K562 (cell line): Measurements from ENCODE around the gene EVI5.

Source experiments
- ARNT ChIP-seq, 2 experiments: fragments of 450-650 bp; IDR thresholded peaks; 2 replicates each; pipeline ENCODE4 v1.6.1; 2016; ENCODE audit warnings: mild to moderate bottlenecking in 1 of 2
- BHLHE40 ChIP-seq: IDR thresholded peaks from 2 replicates; pipeline ENCODE4 v1.6.1; 2011; ENCODE audit warnings: low read length, improper control_type of control experiment
- CBFB ChIP-seq: sonication (generic); formaldehyde crosslinking; IDR thresholded peaks from 2 replicates; pipeline ENCODE4 v1.4.0; 2020; ENCODE audit warnings: mild to moderate bottlenecking, missing genetic modification reagents
- CBX3 ChIP-seq, 2 experiments: IDR thresholded peaks; 1 replicate in 1 of 2; 2 replicates in 1 of 2; pipeline ENCODE4 v1.6.1; 2012; ENCODE audit warnings: inconsistent platforms in 2 of 2, low read length in 2 of 2, borderline replicate concordance in 1 of 2, control low read depth in 1 of 2
- CTCF ChIP-seq, 3 experiments: IDR thresholded peaks in 2 of 3; conservative IDR thresholded peaks in 1 of 3; 2 replicates each; pipeline ENCODE4 v1.5.1; 2011 to 2012; ENCODE audit warnings: low read length in 3 of 3, mild to moderate bottlenecking in 3 of 3, control low read depth in 2 of 3, improper control_type of control experiment in 1 of 3, inconsistent platforms in 1 of 3, low read depth in 1 of 3, mixed read lengths in 1 of 3, moderate library complexity in 1 of 3; ENCODE audit not compliant: insufficient read depth in 2 of 3
- HCFC1 ChIP-seq: IDR thresholded peaks from 2 replicates; pipeline ENCODE4 v1.6.1; 2012; ENCODE audit warnings: low read depth, low read length, improper control_type of control experiment
- IRF2 ChIP-seq: sonication (generic); formaldehyde crosslinking; IDR thresholded peaks from 2 replicates; pipeline ENCODE4 v1.8.1; 2022; ENCODE audit warnings: mild to moderate bottlenecking, missing genetic modification reagents
- NCOA4 ChIP-seq: fragments of 450-650 bp; IDR thresholded peaks from 2 replicates; pipeline ENCODE4 v1.6.1; 2018; ENCODE audit warnings: mild to moderate bottlenecking; ENCODE audit not compliant: partially characterized antibody
- PATZ1 ChIP-seq: fragments of 250-450 bp; sonication (Bioruptor Pico); IDR thresholded peaks from 2 replicates; pipeline ENCODE4 v1.5.0; 2020; ENCODE audit warnings: mild to moderate bottlenecking, borderline replicate concordance
- RAD21 ChIP-seq, 2 experiments: fragments of 250-450 bp in 1 of 2; fragments of 450-650 bp in 1 of 2; sonication (Bioruptor Pico) in 1 of 2; formaldehyde crosslinking in 1 of 2; IDR thresholded peaks in 1 of 2; conservative IDR thresholded peaks in 1 of 2; 2 replicates each; pipeline versions ENCODE4 v1.4.0 to v1.8.0; 2020 to 2022; ENCODE audit warnings: mild to moderate bottlenecking in 2 of 2, moderate library complexity in 1 of 2
- TCF3 ChIP-seq: sonication (generic); formaldehyde crosslinking; IDR thresholded peaks from 2 replicates; pipeline ENCODE4 v1.4.0; 2020; ENCODE audit warnings: mild to moderate bottlenecking, missing genetic modification reagents
- ZNF780A ChIP-seq: fragments of 250-450 bp; sonication (Bioruptor Pico); IDR thresholded peaks from 2 replicates; pipeline ENCODE4 v1.5.0; 2021; ENCODE audit warnings: mild to moderate bottlenecking

GRCh38 chr1:92543131-92544055, 241.5 kb downstream of the EVI5 start:
- TF ChIP-seq BHLHE40, result no peak
- no peak for TF ChIP-seq NCOA4
- no peak for TF ChIP-seq CBFB (CRISPR knock-in tag)
- TF ChIP-seq IRF2, result no peak
- TF ChIP-seq ZNF780A (CRISPR knock-in tag), result no peak
- no peak for TF ChIP-seq ARNT (IDR thresholded peaks at IDR 0.05)
- no peak for TF ChIP-seq HCFC1
- no peak for TF ChIP-seq CBX3 (IDR thresholded peaks at IDR 0.05; ENCODE audit: borderline replicate concordance in 1 of 2, low read length in 2 of 2)
- TF ChIP-seq CTCF (IDR thresholded peaks at IDR 0.05 in 2 of 3, conservative IDR thresholded peaks at IDR 0.05 in 1 of 3; ENCODE audit: insufficient read depth in 2 of 3, low read depth in 1 of 3, low read length in 3 of 3), result no peak
- TF ChIP-seq TCF3 (CRISPR knock-in tag), result no peak
- TF ChIP-seq RAD21 (CRISPR knock-in tag; conservative IDR thresholded peaks at IDR 0.05 in 1 of 2, IDR thresholded peaks at IDR 0.05 in 1 of 2), result no peak
- TF ChIP-seq PATZ1 (CRISPR knock-in tag), result no peak
